Right lobe of liver (tissue), 4 donors: ENCODE data around the gene LHX6.

ENCODE experiments used
- POLR2A ChIP-seq: fragments of 450-650 bp; IDR thresholded peaks from one replicate; pipeline ENCODE4 v1.6.1; 2017; ENCODE audit warnings: antibody characterized with exemption, mild to moderate bottlenecking
- TF ChIP-seq, protein P1 (sequence below), 4 donors: fragments of 200-600 bp in 3 of 4; fragments of 450-650 bp in 1 of 4; IDR thresholded peaks; one replicate each; pipeline versions ENCODE4 v1.5.1 to v1.8.0; 2016 to 2022; ENCODE audit warnings: antibody characterized with exemption in 4 of 4, mild to moderate bottlenecking in 2 of 4
- donor health status: DM: no; HTN: no; CAD: no.
- donor health status: DM: no; HTN: no; CAD: no.
- donor health status: DM: no; HTN: yes; CAD: no.

DNA sequence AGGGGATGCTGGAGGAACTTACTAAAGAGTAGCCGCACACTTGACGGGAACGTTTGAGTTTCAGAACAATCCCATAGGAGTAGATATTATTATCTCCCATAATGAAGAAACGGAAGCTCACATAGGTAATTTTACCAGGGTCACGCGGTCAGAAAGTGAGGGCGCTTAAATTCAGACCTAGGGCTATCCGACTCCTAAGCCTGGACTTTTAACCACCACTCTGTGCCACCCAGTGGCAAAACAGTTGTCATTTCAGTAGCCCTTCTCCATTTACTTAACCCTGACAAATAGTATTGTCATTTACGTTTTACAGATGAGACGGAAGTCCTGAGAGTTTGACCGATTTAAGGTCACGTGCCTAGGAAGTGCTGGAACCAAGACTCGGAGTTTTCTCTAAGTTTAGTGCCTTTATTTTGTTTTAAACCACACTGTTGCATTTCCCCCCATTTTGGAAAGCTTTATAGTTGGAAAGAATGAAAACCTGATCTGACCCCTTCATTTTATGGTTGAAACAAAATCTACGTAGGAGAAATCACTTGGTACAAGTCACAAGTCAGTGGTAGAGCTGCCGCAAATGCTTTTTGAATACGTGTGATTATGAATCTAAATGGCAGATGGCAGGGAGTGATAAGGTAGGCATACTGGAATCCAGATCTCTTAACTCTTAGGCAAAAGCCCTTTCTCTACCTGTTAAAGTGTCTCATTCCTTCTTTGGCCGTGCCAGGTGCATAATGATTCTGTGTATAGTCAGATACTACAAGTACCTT lies 36.6 kb upstream of the LHX6 start:
- TF ChIP-seq, protein P1, sequence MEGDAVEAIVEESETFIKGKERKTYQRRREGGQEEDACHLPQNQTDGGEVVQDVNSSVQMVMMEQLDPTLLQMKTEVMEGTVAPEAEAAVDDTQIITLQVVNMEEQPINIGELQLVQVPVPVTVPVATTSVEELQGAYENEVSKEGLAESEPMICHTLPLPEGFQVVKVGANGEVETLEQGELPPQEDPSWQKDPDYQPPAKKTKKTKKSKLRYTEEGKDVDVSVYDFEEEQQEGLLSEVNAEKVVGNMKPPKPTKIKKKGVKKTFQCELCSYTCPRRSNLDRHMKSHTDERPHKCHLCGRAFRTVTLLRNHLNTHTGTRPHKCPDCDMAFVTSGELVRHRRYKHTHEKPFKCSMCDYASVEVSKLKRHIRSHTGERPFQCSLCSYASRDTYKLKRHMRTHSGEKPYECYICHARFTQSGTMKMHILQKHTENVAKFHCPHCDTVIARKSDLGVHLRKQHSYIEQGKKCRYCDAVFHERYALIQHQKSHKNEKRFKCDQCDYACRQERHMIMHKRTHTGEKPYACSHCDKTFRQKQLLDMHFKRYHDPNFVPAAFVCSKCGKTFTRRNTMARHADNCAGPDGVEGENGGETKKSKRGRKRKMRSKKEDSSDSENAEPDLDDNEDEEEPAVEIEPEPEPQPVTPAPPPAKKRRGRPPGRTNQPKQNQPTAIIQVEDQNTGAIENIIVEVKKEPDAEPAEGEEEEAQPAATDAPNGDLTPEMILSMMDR (IDR thresholded peaks at IDR 0.05) = no peak
- TF ChIP-seq POLR2A = no peak
